GM23338 (cell line): ENCODE results near the gene ALMS1.

Experiments used
- EZH2 ChIP-seq: fragments of 200-600 bp; sonication (generic); IDR thresholded peaks from one replicate; pipeline ENCODE4 v1.8.0; 2017; ENCODE audit warnings: antibody characterized with exemption, mild to moderate bottlenecking, low read depth; ENCODE audit not compliant: unreplicated experiment
- EZH2phosphoT487 ChIP-seq: fragments of 200-600 bp; sonication (generic); IDR thresholded peaks from one replicate; pipeline ENCODE4 v1.8.1; 2018; ENCODE audit warnings: antibody characterized with exemption; ENCODE audit not compliant: unreplicated experiment
- POLR2AphosphoS5 ChIP-seq: IDR thresholded peaks from 2 replicates; pipeline ENCODE4 v1.6.1; 2016; ENCODE audit warnings: antibody characterized with exemption, low read depth
- TF ChIP-seq, protein P1 (sequence below): IDR thresholded peaks from one replicate; pipeline ENCODE4 v1.6.1; 2018; ENCODE audit warnings: antibody characterized with exemption; ENCODE audit not compliant: unreplicated experiment
- TF ChIP-seq, protein P2 (sequence below), 2 experiments: fragments of 200-600 bp in 1 of 2; sonication (generic) in 1 of 2; conservative IDR thresholded peaks; 2 replicates each; pipeline versions ENCODE4 v1.5.1 to v1.6.1; 2016 to 2017; ENCODE audit warnings: antibody characterized with exemption in 2 of 2, low read depth in 2 of 2, mild to moderate bottlenecking in 2 of 2, moderate library complexity in 1 of 2

DNA sequence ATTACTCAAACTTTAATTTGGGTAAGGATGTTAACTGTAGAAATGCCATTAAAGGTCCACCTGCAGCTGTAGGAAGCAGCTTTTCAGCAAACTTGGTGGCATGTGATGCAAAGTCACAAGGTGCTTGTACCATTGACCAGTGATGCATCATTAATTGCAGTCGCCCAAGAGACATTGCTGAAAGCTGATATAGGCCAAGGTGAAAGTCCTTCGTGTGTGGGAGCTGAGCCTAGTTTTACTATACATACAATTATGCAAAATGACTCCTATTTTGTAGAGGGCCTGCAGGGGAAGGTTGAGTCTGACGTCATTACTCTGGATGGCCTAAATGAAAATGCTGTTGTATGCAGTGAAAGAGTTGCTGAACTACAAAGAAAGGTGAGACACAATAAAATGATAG lies 40.5 kb downstream of the ALMS1 start:
- TF ChIP-seq, protein P1, sequence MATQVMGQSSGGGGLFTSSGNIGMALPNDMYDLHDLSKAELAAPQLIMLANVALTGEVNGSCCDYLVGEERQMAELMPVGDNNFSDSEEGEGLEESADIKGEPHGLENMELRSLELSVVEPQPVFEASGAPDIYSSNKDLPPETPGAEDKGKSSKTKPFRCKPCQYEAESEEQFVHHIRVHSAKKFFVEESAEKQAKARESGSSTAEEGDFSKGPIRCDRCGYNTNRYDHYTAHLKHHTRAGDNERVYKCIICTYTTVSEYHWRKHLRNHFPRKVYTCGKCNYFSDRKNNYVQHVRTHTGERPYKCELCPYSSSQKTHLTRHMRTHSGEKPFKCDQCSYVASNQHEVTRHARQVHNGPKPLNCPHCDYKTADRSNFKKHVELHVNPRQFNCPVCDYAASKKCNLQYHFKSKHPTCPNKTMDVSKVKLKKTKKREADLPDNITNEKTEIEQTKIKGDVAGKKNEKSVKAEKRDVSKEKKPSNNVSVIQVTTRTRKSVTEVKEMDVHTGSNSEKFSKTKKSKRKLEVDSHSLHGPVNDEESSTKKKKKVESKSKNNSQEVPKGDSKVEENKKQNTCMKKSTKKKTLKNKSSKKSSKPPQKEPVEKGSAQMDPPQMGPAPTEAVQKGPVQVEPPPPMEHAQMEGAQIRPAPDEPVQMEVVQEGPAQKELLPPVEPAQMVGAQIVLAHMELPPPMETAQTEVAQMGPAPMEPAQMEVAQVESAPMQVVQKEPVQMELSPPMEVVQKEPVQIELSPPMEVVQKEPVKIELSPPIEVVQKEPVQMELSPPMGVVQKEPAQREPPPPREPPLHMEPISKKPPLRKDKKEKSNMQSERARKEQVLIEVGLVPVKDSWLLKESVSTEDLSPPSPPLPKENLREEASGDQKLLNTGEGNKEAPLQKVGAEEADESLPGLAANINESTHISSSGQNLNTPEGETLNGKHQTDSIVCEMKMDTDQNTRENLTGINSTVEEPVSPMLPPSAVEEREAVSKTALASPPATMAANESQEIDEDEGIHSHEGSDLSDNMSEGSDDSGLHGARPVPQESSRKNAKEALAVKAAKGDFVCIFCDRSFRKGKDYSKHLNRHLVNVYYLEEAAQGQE: no peak
- TF ChIP-seq EZH2phosphoT487 (no peak), EZH2 (no peak), POLR2AphosphoS5 (no peak)
- TF ChIP-seq, protein P2, sequence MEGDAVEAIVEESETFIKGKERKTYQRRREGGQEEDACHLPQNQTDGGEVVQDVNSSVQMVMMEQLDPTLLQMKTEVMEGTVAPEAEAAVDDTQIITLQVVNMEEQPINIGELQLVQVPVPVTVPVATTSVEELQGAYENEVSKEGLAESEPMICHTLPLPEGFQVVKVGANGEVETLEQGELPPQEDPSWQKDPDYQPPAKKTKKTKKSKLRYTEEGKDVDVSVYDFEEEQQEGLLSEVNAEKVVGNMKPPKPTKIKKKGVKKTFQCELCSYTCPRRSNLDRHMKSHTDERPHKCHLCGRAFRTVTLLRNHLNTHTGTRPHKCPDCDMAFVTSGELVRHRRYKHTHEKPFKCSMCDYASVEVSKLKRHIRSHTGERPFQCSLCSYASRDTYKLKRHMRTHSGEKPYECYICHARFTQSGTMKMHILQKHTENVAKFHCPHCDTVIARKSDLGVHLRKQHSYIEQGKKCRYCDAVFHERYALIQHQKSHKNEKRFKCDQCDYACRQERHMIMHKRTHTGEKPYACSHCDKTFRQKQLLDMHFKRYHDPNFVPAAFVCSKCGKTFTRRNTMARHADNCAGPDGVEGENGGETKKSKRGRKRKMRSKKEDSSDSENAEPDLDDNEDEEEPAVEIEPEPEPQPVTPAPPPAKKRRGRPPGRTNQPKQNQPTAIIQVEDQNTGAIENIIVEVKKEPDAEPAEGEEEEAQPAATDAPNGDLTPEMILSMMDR (conservative IDR thresholded peaks at IDR 0.05; ENCODE audit: low read depth in 2 of 2): no peak
